Measurements from ENCODE around the gene SEMA4G. TPM values are rescaled to one million over a fixed set of nuclear protein-coding genes. Genes with fewer than 3 reads are reported as not detected.

The SEMA4G gene
- total RNA-seq, 2 experiments from 2014 or later: 1.1 to 1.6 TPM

- Mint-ChIP-seq H3K27ac (no peak overlapping the region), H3K4me3 (no peak overlapping the region), H3K27me3 (no peaks in the 10 kb centered on the region), H3K36me3 (ENCODE audit: low read depth) (peaks cover 48% of the 10 kb centered on the region), H3K4me1 (ENCODE audit: low read depth) (no peaks in the 10 kb centered on the region), H3K9me3 (no peaks in the 10 kb centered on the region)
- Histone ChIP-seq H3K4me1 (ENCODE audit: insufficient read depth, low read length) (no peaks in the 10 kb centered on the region), H3K27ac (ENCODE audit: low read depth in 1 of 2, low read length in 2 of 2) (no peak overlapping the region), H3K36me3 (ENCODE audit: insufficient read depth, low read length) (peaks cover 28% of the 10 kb centered on the region), H3K27me3 (ENCODE audit: control insufficient read depth in 1 of 2, insufficient read depth in 2 of 2, low read length in 2 of 2) (no peaks in the 10 kb centered on the region), H3K4me3 (ENCODE audit: low read length) (no peak overlapping the region), H3K9me3 (ENCODE audit: control insufficient read depth in 1 of 2, insufficient read depth in 1 of 2, low read length in 2 of 2) (no peaks in the 10 kb centered on the region)
- ChIA-PET POLR2A (no interaction called here), CTCF (no interaction called here)
- intact Hi-C loops (cut with DNase I, micrococcal nuclease): no loop called here
- no peak for DNase-seq
- no peak for ATAC-seq (ENCODE audit: poor library complexity)
- no peak for TF ChIP-seq CTCF (IDR thresholded peaks at IDR 0.05)
These were observed 9.5 kb downstream of the SEMA4G start for GRCh38 chr10:100978901-100979195.

GRCh38 chr10:100979791-100980272 lies 10.5 kb downstream of the SEMA4G start:
- no peaks in the 10 kb centered on the region for H3K9me3 ChIP-seq (ENCODE audit: control insufficient read depth in 1 of 2, insufficient read depth in 1 of 2, low read length in 2 of 2)
- intact Hi-C loops (cut with DNase I, micrococcal nuclease): no loop called here
- no peak overlapping the region for H3K4me3 Mint-ChIP-seq
- no peak overlapping the region for H3K27ac Mint-ChIP-seq
- no peaks in the 10 kb centered on the region for H3K27me3 ChIP-seq (ENCODE audit: control insufficient read depth in 1 of 2, insufficient read depth in 2 of 2, low read length in 2 of 2)
- H3K36me3 ChIP-seq (ENCODE audit: insufficient read depth, low read length): peaks cover 34% of the 10 kb centered on the region
- no peaks in the 10 kb centered on the region for H3K4me1 Mint-ChIP-seq (ENCODE audit: low read depth)
- ChIA-PET POLR2A (no interaction called here), CTCF (no interaction called here)
- no peaks in the 10 kb centered on the region for H3K9me3 Mint-ChIP-seq
- no peaks in the 10 kb centered on the region for H3K4me1 ChIP-seq (ENCODE audit: insufficient read depth, low read length)
- no peak for TF ChIP-seq CTCF (IDR thresholded peaks at IDR 0.05)
- peaks cover 57% of the 10 kb centered on the region for H3K36me3 Mint-ChIP-seq (ENCODE audit: low read depth)
- H3K27ac ChIP-seq (ENCODE audit: low read depth in 1 of 2, low read length in 2 of 2): no peak overlapping the region
- no peak for ATAC-seq (ENCODE audit: poor library complexity)
- no peak for DNase-seq
- no peak overlapping the region for H3K4me3 ChIP-seq (ENCODE audit: low read length)
- no peaks in the 10 kb centered on the region for H3K27me3 Mint-ChIP-seq

- Mint-ChIP-seq H3K4me1 (ENCODE audit: low read depth) (no peaks in the 10 kb centered on the region), H3K4me3 (no peak overlapping the region), H3K27me3 (no peaks in the 10 kb centered on the region), H3K9me3 (no peaks in the 10 kb centered on the region), H3K36me3 (ENCODE audit: low read depth) (peaks cover 60% of the 10 kb centered on the region), H3K27ac (no peak overlapping the region)
- intact Hi-C loops (cut with DNase I, micrococcal nuclease): no loop called here
- H3K9me3 ChIP-seq (ENCODE audit: control insufficient read depth in 1 of 2, insufficient read depth in 1 of 2, low read length in 2 of 2): no peaks in the 10 kb centered on the region
- H3K27ac ChIP-seq (ENCODE audit: low read depth in 1 of 2, low read length in 2 of 2): no peak overlapping the region
- CTCF ChIA-PET: no interaction called here
- no peak for ATAC-seq (ENCODE audit: poor library complexity)
- no peak overlapping the region for H3K4me3 ChIP-seq (ENCODE audit: low read length)
- no peaks in the 10 kb centered on the region for H3K4me1 ChIP-seq (ENCODE audit: insufficient read depth, low read length)
- TF ChIP-seq CTCF (IDR thresholded peaks at IDR 0.05): no peak
- H3K27me3 ChIP-seq (ENCODE audit: control insufficient read depth in 1 of 2, insufficient read depth in 2 of 2, low read length in 2 of 2): no peaks in the 10 kb centered on the region
- no peak for DNase-seq
- peaks cover 34% of the 10 kb centered on the region for H3K36me3 ChIP-seq (ENCODE audit: insufficient read depth, low read length)
- POLR2A ChIA-PET: no interaction called here
These were observed 11.0 kb downstream of the SEMA4G start for GRCh38 chr10:100980311-100980710.

Measured in CD4-positive, alpha-beta T cell (primary cell).